ENCODE results near the gene ATP1A3. TPM values are rescaled to one million over a fixed set of nuclear protein-coding genes. Genes with fewer than 3 reads are reported as not detected.

Gene ATP1A3
- polyA plus RNA-seq, 1 donor from 2014 or later, result 36.2 TPM

DNA sequence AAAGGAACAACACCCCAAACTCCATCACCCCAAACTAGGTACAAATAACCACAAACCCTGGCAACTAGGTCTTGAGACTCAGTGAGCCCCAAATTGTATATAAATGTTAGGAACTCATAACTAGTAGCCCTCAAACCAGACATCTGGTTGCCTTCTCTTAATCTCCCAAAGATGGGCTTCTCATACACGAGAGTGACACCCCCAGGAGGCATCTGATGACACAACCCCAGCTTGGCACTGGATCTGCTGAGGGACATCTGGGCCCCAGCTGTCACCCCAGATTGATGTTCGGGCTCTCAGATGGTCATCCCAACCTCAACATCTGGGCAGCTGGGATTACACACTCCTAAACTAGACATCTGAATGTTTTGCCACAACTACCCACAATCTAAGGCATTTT is 49.7 kb downstream of the ATP1A3 start:
- TF ChIP-seq, protein P1, sequence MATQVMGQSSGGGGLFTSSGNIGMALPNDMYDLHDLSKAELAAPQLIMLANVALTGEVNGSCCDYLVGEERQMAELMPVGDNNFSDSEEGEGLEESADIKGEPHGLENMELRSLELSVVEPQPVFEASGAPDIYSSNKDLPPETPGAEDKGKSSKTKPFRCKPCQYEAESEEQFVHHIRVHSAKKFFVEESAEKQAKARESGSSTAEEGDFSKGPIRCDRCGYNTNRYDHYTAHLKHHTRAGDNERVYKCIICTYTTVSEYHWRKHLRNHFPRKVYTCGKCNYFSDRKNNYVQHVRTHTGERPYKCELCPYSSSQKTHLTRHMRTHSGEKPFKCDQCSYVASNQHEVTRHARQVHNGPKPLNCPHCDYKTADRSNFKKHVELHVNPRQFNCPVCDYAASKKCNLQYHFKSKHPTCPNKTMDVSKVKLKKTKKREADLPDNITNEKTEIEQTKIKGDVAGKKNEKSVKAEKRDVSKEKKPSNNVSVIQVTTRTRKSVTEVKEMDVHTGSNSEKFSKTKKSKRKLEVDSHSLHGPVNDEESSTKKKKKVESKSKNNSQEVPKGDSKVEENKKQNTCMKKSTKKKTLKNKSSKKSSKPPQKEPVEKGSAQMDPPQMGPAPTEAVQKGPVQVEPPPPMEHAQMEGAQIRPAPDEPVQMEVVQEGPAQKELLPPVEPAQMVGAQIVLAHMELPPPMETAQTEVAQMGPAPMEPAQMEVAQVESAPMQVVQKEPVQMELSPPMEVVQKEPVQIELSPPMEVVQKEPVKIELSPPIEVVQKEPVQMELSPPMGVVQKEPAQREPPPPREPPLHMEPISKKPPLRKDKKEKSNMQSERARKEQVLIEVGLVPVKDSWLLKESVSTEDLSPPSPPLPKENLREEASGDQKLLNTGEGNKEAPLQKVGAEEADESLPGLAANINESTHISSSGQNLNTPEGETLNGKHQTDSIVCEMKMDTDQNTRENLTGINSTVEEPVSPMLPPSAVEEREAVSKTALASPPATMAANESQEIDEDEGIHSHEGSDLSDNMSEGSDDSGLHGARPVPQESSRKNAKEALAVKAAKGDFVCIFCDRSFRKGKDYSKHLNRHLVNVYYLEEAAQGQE (IDR thresholded peaks at IDR 0.05; ENCODE audit: borderline replicate concordance), result no peak
- TF ChIP-seq RAD21 (conservative IDR thresholded peaks at IDR 0.05) (no peak), TAF1 (IDR thresholded peaks at IDR 0.05; ENCODE audit: low read depth) (no peak), EP300 (conservative IDR thresholded peaks at IDR 0.05; ENCODE audit: poor library complexity, severe bottlenecking) (no peak), POLR2AphosphoS5 (IDR thresholded peaks at IDR 0.05) (no peak), SMC3 (conservative IDR thresholded peaks at IDR 0.05; ENCODE audit: poor library complexity) (no peak), EZH2 (IDR thresholded peaks at IDR 0.05; ENCODE audit: borderline replicate concordance, insufficient read depth, low read length, poor library complexity, severe bottlenecking) (no peak), MXI1 (conservative IDR thresholded peaks at IDR 0.05; ENCODE audit: poor library complexity, severe bottlenecking) (no peak)
- TF ChIP-seq, protein P2, sequence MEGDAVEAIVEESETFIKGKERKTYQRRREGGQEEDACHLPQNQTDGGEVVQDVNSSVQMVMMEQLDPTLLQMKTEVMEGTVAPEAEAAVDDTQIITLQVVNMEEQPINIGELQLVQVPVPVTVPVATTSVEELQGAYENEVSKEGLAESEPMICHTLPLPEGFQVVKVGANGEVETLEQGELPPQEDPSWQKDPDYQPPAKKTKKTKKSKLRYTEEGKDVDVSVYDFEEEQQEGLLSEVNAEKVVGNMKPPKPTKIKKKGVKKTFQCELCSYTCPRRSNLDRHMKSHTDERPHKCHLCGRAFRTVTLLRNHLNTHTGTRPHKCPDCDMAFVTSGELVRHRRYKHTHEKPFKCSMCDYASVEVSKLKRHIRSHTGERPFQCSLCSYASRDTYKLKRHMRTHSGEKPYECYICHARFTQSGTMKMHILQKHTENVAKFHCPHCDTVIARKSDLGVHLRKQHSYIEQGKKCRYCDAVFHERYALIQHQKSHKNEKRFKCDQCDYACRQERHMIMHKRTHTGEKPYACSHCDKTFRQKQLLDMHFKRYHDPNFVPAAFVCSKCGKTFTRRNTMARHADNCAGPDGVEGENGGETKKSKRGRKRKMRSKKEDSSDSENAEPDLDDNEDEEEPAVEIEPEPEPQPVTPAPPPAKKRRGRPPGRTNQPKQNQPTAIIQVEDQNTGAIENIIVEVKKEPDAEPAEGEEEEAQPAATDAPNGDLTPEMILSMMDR (IDR thresholded peaks at IDR 0.05; ENCODE audit: poor library complexity, severe bottlenecking), result no peak

DNA sequence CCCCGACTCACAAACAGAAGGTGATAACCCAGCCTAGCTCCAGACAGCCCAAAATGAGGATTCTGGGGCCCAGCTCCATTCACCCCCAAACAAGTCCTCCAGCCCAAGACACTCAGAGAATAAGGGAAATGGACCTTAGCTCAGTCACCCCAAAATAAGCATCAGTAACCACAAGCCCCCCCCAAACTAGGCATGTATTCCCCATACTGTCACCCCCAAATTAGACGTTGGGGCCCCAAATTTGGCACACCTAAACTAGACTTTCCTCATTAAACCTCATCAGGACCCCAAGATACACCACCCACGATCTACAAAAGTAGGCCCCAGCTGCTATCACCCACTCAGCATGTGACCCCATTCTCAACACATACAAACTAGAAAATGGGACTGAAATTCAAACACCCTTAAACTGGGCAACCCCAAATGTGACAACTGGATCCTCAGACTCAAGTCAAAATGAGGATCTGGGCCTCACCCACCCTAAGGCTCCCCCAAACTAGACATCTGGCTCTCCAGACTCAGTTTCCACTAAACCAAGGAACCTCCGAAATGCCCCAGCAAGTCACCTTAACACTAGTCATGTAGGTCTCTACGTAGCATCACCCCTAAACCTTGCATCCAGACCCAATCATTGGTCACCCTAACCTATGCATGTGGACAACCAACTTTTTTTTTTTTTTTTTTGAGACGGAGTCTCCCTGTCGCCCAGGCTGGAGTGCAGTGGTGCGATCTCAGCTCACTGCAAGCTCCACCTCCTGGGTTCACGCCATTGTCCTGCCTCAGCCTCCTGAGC is 52.4 kb downstream of the ATP1A3 start:
- Histone ChIP-seq H2AFZ (ENCODE audit: low read depth, low read length) (no peak overlapping the region), H3K36me3 (ENCODE audit: insufficient read depth, low read length) (no peaks in the 10 kb centered on the region), H3K4me3 (ENCODE audit: low read length) (no peak overlapping the region), H3K79me2 (replicated peaks; ENCODE audit: insufficient read depth, low read length) (no peaks in the 10 kb centered on the region), H3F3A (ENCODE audit: insufficient read depth, low read length, poor library complexity, severe bottlenecking) (no peaks in the 10 kb centered on the region), H3K9me2 (ENCODE audit: insufficient read depth, low read length) (no peaks in the 10 kb centered on the region), H3K9me3 (ENCODE audit: low read length) (no peaks in the 10 kb centered on the region), H3K27me3 (ENCODE audit: insufficient read depth, low read depth, low read length) (peaks cover 29% of the 10 kb centered on the region), H3K9ac (ENCODE audit: low read length) (no peak overlapping the region), H3K27ac (ENCODE audit: low read length) (no peak overlapping the region), H4K20me1 (ENCODE audit: insufficient read depth) (no peaks in the 10 kb centered on the region), H3K4me2 (ENCODE audit: low read length) (no peak overlapping the region)
- no peak for TF ChIP-seq POLR2AphosphoS5 (IDR thresholded peaks at IDR 0.05)
- no peak for TF ChIP-seq TAF1 (IDR thresholded peaks at IDR 0.05; ENCODE audit: low read depth)
- no peak for TF ChIP-seq SMC3 (conservative IDR thresholded peaks at IDR 0.05; ENCODE audit: poor library complexity)
- TF ChIP-seq EZH2 (IDR thresholded peaks at IDR 0.05; ENCODE audit: borderline replicate concordance, insufficient read depth, low read length, poor library complexity, severe bottlenecking), result no peak
- TF ChIP-seq, protein P2 (IDR thresholded peaks at IDR 0.05; ENCODE audit: poor library complexity, severe bottlenecking), result no peak

More for the DNA sequence above, 49.7 kb downstream of the ATP1A3 start:
- Histone ChIP-seq H3F3A (ENCODE audit: insufficient read depth, low read length, poor library complexity, severe bottlenecking) (no peaks in the 10 kb centered on the region), H2AFZ (ENCODE audit: low read depth, low read length) (no peak overlapping the region), H3K36me3 (ENCODE audit: insufficient read depth, low read length) (no peaks in the 10 kb centered on the region), H3K27ac (ENCODE audit: low read length) (no peak overlapping the region), H3K9ac (ENCODE audit: low read length) (no peak overlapping the region), H3K79me2 (replicated peaks; ENCODE audit: insufficient read depth, low read length) (no peaks in the 10 kb centered on the region), H3K9me2 (ENCODE audit: insufficient read depth, low read length) (no peaks in the 10 kb centered on the region), H3K4me2 (ENCODE audit: low read length) (no peak overlapping the region), H3K9me3 (ENCODE audit: low read length) (no peaks in the 10 kb centered on the region), H4K20me1 (ENCODE audit: insufficient read depth) (no peaks in the 10 kb centered on the region), H3K4me3 (ENCODE audit: low read length) (no peak overlapping the region), H3K27me3 (ENCODE audit: insufficient read depth, low read depth, low read length) (peaks cover 20% of the 10 kb centered on the region)
